Adrenal gland (tissue), 5 donors: ENCODE measurements around the gene AGRN.

ENCODE experiments used
- CTCF ChIP-seq, 6 experiments: fragments of 450-650 bp in 4 of 6; fragments of 200-600 bp in 2 of 6; sonication (generic) in 1 of 6; IDR thresholded peaks; 1 replicate in 5 of 6; 2 replicates in 1 of 6; pipeline versions ENCODE4 v1.5.1 to v1.8.0; 2016 to 2021; ENCODE audit warnings: antibody characterized with exemption in 6 of 6, mild to moderate bottlenecking in 2 of 6, moderate library complexity in 1 of 6
- POLR2A ChIP-seq, 2 donors: fragments of 450-650 bp; IDR thresholded peaks; one replicate each; pipeline ENCODE4 v1.6.1; 2017; ENCODE audit warnings: antibody characterized with exemption in 2 of 2, mild to moderate bottlenecking in 2 of 2, moderate library complexity in 1 of 2
- donor health status: DM: no; HTN: no; CAD: no.

- TF ChIP-seq CTCF (IDR thresholded peaks at IDR 0.05) (no peak), POLR2A (IDR thresholded peaks at IDR 0.05) (no peak)
Measured at GRCh38 chr1:1013922-1014648, 5.8 kb upstream of the AGRN start.
